WTC11 (cell line): Measurements from ENCODE around the gene CCDC12.

Experiments
- ATF3 ChIP-seq: sonication (generic); formaldehyde crosslinking; conservative IDR thresholded peaks from 2 replicates; pipeline ENCODE4 v1.8.1; 2022; ENCODE audit warnings: mild to moderate bottlenecking, missing genetic modification reagents
- CTCF ChIP-seq: fragments of 200-600 bp; IDR thresholded peaks from 2 replicates; pipeline ENCODE4 v1.8.0; 2022; ENCODE audit warnings: antibody characterized with exemption
- NFYB ChIP-seq: sonication (generic); formaldehyde crosslinking; conservative IDR thresholded peaks from 2 replicates; pipeline ENCODE4 v1.8.0; 2022; ENCODE audit warnings: low read depth, missing genetic modification reagents
- PRDM15 ChIP-seq: sonication (generic); formaldehyde crosslinking; IDR thresholded peaks from 2 replicates; pipeline ENCODE4 v1.8.0; 2022; ENCODE audit warnings: missing genetic modification reagents
- USF1 ChIP-seq: sonication (generic); formaldehyde crosslinking; IDR thresholded peaks from 2 replicates; pipeline ENCODE4 v1.8.0; 2022; ENCODE audit warnings: mild to moderate bottlenecking, missing genetic modification reagents
- ZNF281 ChIP-seq: sonication (generic); formaldehyde crosslinking; IDR thresholded peaks from 2 replicates; pipeline ENCODE4 v1.8.0; 2023; ENCODE audit warnings: mild to moderate bottlenecking, missing genetic modification reagents

GRCh38 chr3:46883054-46883829 is 93.3 kb downstream of the CCDC12 start:
- no peak for TF ChIP-seq CTCF
- no peak for TF ChIP-seq USF1 (CRISPR knock-in tag)
- no peak for TF ChIP-seq ATF3
- no peak for TF ChIP-seq PRDM15 (CRISPR knock-in tag)
- TF ChIP-seq NFYB (CRISPR knock-in tag), result no peak
- TF ChIP-seq ZNF281, result no peak
